ENCODE data around the gene TMEM141.
"Not testable (repeated sequence)": the region's sequence is repeated elsewhere in the genome, so short reads cannot be mapped to it uniquely, and the experiment has no call there.

TMEM141 gene

DNA sequence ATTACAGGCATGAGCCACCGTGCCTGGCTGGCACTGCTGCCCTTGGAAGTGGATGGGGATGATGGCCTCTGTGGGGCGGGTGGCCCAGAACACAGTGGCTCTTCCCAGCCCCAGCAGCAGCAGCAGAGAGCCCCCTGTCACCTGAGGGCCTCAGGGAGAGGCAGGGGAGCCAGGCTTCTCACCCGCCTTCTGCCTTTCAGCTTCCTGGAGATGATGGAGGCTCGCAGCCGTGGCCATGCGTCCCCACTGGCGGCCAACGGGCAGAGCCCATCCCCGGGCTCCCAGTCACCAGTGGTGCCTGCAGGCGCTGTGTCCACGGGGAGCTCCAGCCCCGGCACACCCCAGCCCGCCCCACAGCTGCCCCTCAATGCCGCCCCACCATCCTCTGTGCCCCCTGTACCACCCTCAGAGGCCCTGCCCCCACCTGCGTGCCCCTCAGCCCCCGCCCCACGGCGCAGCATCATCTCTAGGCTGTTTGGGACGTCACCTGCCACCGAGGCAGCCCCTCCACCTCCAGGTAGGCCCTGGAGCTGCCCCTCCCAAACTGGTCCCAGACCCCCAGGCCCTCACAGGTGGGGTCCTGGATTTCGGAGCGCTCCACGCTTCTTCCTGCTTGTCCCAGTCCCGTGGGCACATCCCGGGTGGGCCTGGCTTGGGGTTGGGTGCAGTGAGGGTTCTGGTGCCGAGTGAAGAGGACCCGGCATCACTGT lies 46.2 kb downstream of the TMEM141 start:
- DNase-seq = no peak

DNA sequence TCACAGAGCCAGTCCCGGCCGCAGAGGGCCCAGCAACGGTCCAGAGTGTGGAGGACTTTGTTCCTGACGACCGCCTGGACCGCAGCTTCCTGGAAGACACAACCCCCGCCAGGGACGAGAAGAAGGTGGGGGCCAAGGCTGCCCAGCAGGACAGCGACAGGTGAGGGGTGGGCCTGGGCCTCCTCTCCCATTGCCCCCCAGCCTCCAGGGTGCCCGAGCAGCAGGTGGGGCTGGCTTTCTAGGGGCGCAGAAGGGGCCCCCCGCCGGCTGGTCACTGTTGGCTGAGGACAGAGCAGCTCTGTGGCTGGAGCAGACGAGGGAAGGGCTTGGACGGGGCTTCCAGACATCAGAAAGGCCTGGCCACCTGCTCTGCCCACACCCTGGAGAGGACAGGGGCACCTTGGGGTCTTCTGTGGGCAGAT lies 46.7 kb downstream of the TMEM141 start:
- DNase-seq = not testable (repeated sequence)

DNA sequence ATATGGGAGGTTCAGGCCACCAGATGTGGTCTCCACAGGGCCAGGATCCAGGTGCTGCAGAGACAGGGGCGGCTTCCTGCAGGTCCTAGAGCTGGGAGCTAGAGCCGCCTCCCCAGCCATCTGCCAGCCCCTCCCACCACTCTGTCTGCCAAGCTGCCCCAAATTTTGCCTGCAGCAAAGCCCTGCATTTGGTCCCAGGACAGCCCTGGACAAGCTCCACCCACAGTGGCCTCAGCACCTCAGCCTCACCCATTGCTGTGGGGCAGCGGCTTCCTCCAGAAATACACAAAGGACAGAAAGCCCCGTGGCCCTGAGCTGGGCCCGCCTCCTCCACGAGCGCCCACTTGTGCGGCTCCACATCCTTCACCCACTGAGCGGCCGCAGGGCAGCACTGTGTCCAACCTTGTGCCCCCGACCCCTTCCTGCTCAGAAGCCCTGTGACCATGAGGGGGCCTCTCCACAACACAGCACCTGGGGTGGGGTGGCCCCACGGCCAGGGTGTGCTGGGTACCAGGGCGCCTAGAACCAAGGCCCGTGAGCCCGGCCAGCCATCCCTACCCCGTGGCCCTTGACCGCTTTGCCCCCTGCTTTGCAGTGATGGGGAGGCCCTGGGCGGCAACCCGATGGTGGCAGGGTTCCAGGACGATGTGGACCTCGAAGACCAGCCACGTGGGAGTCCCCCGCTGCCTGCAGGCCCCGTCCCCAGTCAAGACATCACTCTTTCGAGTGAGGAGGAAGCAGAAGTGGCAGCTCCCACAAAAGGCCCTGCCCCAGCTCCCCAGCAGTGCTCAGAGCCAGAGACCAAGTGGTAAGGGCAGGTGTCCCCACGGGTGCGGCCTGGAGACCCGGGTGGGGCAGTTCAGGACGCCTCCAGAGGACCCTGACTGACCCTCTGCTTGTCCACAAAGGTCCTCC lies 47.4 kb downstream of the TMEM141 start:
- DNase-seq = no peak

GRCh38 chr9:136839229-136840139 lies 48.3 kb downstream of the TMEM141 start:
- no peak for DNase-seq

GRCh38 chr9:136840140-136840876 lies 49.2 kb downstream of the TMEM141 start:
- DNase-seq = no peak

DNA sequence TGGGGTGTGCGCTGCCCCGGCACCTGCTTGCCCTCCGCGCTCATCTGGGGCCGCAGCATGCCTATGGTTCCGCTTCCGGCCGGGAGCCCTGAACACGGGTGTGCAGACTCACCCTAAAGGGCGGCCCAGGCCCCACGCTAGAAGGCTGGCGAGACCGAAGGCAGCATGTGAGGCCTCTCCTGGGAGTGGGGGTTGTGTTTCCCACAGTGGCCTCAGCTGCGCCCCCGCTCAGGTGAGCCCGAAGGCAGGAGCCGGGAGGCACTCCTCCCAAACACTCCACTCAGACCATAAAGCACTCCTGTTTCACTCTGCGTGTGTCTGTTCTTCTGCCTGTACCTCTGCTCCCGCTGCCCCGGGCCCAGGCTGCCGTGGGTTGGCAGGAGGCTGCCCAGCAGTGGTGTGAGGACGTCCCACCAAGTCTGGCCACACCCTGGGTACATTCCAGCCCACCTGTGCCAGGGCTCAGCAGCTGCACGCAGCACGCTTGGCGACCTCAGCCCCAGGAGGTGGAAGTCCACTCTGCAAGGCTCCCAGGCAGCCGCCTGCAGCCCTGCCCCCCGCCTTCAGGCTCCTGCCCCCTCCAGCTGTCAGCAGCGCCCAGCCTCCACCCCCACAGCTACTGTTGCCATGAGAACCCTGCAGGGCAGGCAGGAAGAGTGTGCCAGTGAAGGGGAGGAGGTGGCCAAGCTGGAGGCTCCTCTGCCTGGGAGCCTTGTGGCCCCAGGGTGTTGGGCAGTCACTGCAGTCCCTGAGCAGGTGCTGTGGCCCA lies 49.9 kb downstream of the TMEM141 start:
- no peak for DNase-seq

DNA sequence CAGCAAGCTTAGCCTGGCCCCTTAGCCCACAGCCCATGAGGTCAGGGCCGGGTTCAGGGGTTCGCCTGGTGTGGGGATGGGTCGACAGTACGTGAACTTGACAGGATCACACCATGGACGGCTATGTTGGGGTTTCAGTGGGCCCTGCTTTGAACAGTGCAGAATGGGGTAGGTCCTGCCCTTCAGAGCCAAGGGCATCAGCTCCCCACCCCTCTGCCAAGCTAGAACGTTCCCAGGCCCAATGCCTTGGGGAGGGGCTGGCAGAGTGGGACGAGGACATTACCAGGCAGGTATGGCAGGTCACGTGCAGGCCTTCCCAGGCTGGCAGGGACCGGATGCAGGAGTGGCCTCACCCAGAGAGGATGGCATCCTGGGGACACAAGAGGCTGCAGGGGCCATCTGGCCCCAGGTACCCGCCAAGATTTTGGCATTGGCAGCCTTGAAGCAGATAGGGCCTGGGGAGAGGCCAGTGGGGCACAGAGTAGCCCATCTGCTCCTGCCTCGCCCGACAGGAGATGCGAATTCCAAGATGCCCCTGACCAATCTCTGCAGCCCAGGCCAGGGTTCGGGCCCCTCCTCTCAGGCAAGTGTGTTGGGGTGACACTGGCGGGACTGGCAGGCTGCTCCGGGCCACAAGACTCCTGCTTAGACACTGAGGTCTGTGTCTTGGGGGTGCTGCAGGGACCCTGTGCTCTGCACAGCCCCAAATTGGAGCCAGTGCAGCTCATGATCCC lies 50.7 kb downstream of the TMEM141 start:
- DNase-seq = not testable (repeated sequence)

- not testable (repeated sequence) for DNase-seq
Measured at GRCh38 chr9:136842380-136842948, 51.3 kb downstream of the TMEM141 start, which contains the start of gene AJM1. Gene AJM1 (plus strand): TSS chr9:136842478. CDS start chr9:136844415, 1,937 bp downstream.
